HL-60 (cell line): ENCODE results near the gene SURF2.

Experiments
- CTCF ChIP-seq: IDR thresholded peaks from one replicate; pipeline ENCODE4 v1.5.1; 2011; ENCODE audit warnings: low read length, control low read depth, inconsistent platforms; ENCODE audit not compliant: insufficient read depth
- POLR2AphosphoS5 ChIP-seq: IDR thresholded peaks from 2 replicates; pipeline ENCODE4 v1.6.1; 2012; ENCODE audit warnings: low read depth

DNA sequence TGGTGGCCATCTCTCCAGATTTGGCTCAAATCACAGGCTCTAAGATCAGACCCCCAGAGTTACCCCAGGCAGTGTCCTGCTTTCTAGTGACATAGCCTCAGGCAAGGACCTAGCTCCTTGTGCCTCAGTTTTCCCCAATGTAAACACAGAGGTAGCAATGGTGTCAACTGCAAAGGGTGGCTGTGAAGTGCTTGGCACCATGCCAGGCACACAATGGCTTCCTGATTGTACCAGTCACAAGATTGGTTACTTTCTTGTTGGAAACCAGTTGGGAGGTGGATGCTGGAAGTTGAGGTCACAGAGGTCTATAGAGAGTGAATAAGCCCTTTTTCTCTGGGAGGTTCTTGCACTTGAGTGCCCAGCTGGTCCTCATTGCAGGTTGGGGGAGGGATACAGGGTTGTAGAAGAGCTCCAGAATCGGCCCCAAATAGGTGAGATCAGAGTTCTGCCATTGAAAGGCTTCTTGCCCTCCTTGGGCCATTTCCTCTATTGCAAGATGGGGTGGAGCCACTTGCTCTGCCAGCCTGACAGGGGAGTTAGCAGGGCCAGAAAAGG, 22.1 kb downstream of the SURF2 start:
- TF ChIP-seq POLR2AphosphoS5 = no peak
- no peak for TF ChIP-seq CTCF
